Mesenchymal stem cell (in vitro differentiated cells and primary cell): ENCODE data around the gene PDHX.

Experiments used
- DNase-seq: peaks from one replicate; pipeline ENCODE4 v3.0.0-alpha.2; 2013
- H2AFZ ChIP-seq: one replicate; pipeline ENCODE4 v1.6.1; 2013; ENCODE audit warnings: low read depth, mild to moderate bottlenecking, control low read depth, inconsistent platforms, low read length, moderate library complexity
- H2AK5ac ChIP-seq: 2 replicates; pipeline ENCODE4 v1.6.1; 2013; ENCODE audit warnings: low read length, moderate library complexity, mild to moderate bottlenecking, inconsistent platforms; ENCODE audit not compliant: severe bottlenecking
- H2BK120ac ChIP-seq: one replicate; pipeline ENCODE4 v1.6.1; 2013; ENCODE audit warnings: low read depth, mild to moderate bottlenecking, inconsistent platforms, low read length, moderate library complexity
- H2BK12ac ChIP-seq, 2 experiments: one replicate each; pipeline ENCODE4 v1.6.1; 2013; ENCODE audit warnings: inconsistent platforms in 2 of 2, low read length in 2 of 2, mild to moderate bottlenecking in 2 of 2, moderate library complexity in 2 of 2, control low read depth in 1 of 2
- H2BK15ac ChIP-seq: one replicate; pipeline ENCODE4 v1.6.1; 2013; ENCODE audit warnings: mild to moderate bottlenecking, low read depth, inconsistent platforms; ENCODE audit not compliant: poor library complexity, severe bottlenecking
- H2BK5ac ChIP-seq: 2 replicates; pipeline ENCODE4 v1.6.1; 2013; ENCODE audit warnings: low read depth, mild to moderate bottlenecking, low read length, control low read depth, inconsistent platforms; ENCODE audit not compliant: poor library complexity, severe bottlenecking
- H3K14ac ChIP-seq, 2 experiments: one replicate each; pipeline ENCODE4 v1.6.1; 2013; ENCODE audit warnings: inconsistent platforms in 2 of 2, low read length in 2 of 2, control low read depth in 1 of 2, mild to moderate bottlenecking in 1 of 2, moderate library complexity in 1 of 2
- H3K18ac ChIP-seq, 2 experiments: one replicate each; pipeline ENCODE4 v1.6.1; 2013; ENCODE audit warnings: inconsistent platforms in 2 of 2, low read length in 2 of 2, control low read depth in 1 of 2, low read depth in 1 of 2, mild to moderate bottlenecking in 1 of 2
- H3K23ac ChIP-seq, 2 experiments: one replicate each; pipeline ENCODE4 v1.6.1; 2013; ENCODE audit warnings: inconsistent platforms in 2 of 2, low read length in 2 of 2, mild to moderate bottlenecking in 2 of 2, moderate library complexity in 2 of 2, control low read depth in 1 of 2
- H3K27ac ChIP-seq: 2 replicates; pipeline ENCODE4 v1.5.1; 2013; ENCODE audit warnings: mild to moderate bottlenecking, moderate library complexity, low read length, control low read depth, inconsistent platforms; ENCODE audit not compliant: poor library complexity, severe bottlenecking
- H3K27me3 ChIP-seq, 2 experiments: 2 replicates each; pipeline versions ENCODE4 v1.6.1 to v1.7.0; 2013; ENCODE audit warnings: low read length in 2 of 2, mild to moderate bottlenecking in 2 of 2, moderate library complexity in 2 of 2, control low read depth in 1 of 2, inconsistent platforms in 1 of 2; ENCODE audit not compliant: control insufficient read depth in 1 of 2, insufficient read depth in 1 of 2
- H3K36me3 ChIP-seq, 2 experiments: 2 replicates each; pipeline versions ENCODE4 v1.6.1 to v1.7.0; 2013; ENCODE audit warnings: low read length in 2 of 2, control low read depth in 1 of 2, inconsistent platforms in 1 of 2, low read depth in 1 of 2, mild to moderate bottlenecking in 1 of 2; ENCODE audit not compliant: insufficient read depth in 2 of 2, control insufficient read depth in 1 of 2
- H3K4ac ChIP-seq, 2 experiments: one replicate each; pipeline ENCODE4 v1.6.1; 2013; ENCODE audit warnings: inconsistent platforms in 2 of 2, low read length in 2 of 2, mild to moderate bottlenecking in 2 of 2, moderate library complexity in 2 of 2, control low read depth in 1 of 2, low read depth in 1 of 2
- H3K4me1 ChIP-seq: 2 replicates; pipeline ENCODE4 v1.6.1; 2013; ENCODE audit warnings: low read depth, low read length, control low read depth; ENCODE audit not compliant: control insufficient read depth, insufficient read depth
- H3K4me2 ChIP-seq: 2 replicates; pipeline ENCODE4 v1.6.1; 2013; ENCODE audit warnings: low read length, mild to moderate bottlenecking, inconsistent platforms; ENCODE audit not compliant: poor library complexity, severe bottlenecking
- H3K4me3 ChIP-seq, 2 experiments: 2 replicates each; pipeline versions ENCODE4 v1.5.1 to v1.7.0; 2013; ENCODE audit warnings: low read length in 2 of 2, mild to moderate bottlenecking in 2 of 2, control low read depth in 1 of 2, low read depth in 1 of 2; ENCODE audit not compliant: insufficient read depth in 1 of 2
- H3K79me1 ChIP-seq: replicated peaks from 2 replicates; pipeline ENCODE4 v1.6.1; 2013; ENCODE audit warnings: mild to moderate bottlenecking, control low read depth, low read length, inconsistent platforms; ENCODE audit not compliant: poor library complexity, severe bottlenecking
- H3K9ac ChIP-seq: 2 replicates; pipeline ENCODE4 v1.7.0; 2013; ENCODE audit warnings: mild to moderate bottlenecking, low read length, moderate library complexity
- H3K9me3 ChIP-seq: 2 replicates; pipeline ENCODE4 v1.7.0; 2013; ENCODE audit warnings: mild to moderate bottlenecking, low read length; ENCODE audit not compliant: control insufficient read depth
- H4K8ac ChIP-seq: one replicate; pipeline ENCODE4 v1.6.1; 2013; ENCODE audit warnings: inconsistent platforms, mild to moderate bottlenecking, low read length, moderate library complexity
- H4K91ac ChIP-seq: one replicate; pipeline ENCODE4 v1.6.1; 2013; ENCODE audit warnings: mild to moderate bottlenecking, low read length, inconsistent platforms
- WGBS: methylation state at CpG from one replicate; pipeline ENCODE4 v1.1.7; 2013; ENCODE audit warnings: mixed read lengths; 5-methylcytosine and 5-hydroxymethylcytosine counted together

The PDHX gene

DNA sequence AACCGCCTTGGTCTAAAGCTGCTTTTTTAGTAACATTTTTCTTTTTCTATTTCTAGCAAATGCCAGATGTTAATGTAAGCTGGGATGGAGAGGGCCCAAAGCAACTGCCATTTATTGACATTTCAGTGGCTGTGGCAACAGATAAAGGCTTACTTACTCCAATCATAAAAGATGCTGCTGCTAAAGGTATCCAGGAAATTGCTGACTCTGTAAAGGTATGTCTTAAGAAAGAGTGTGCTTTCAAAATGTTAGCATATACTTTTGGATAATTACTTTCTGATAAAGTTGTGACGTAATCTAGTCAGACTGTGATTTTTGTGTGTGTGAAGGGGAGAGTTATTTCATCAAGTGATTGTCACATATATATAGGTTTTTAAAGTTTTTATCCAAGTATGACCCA lies 68.1 kb downstream of the PDHX start:
- H2AFZ ChIP-seq, result no peak overlapping the region
- peaks cover 2% of the 10 kb centered on the region for H3K4me1 ChIP-seq
- H2BK15ac ChIP-seq, result no peak overlapping the region
- no peaks in the 10 kb centered on the region for H3K27me3 ChIP-seq
- 100% methylated on average over 1 of the region's 2 CpGs for whole genome bisulfite sequencing
- no peak overlapping the region for H2BK5ac ChIP-seq
- H3K9me3 ChIP-seq, result no peaks in the 10 kb centered on the region
- H3K14ac ChIP-seq, result no peak overlapping the region
- H3K4me2 ChIP-seq, result no peak overlapping the region
- no peak overlapping the region for H3K9ac ChIP-seq
- no peak overlapping the region for H4K8ac ChIP-seq
- H3K4me3 ChIP-seq, result no peak overlapping the region
- peaks cover 4% of the 10 kb centered on the region for H3K79me1 ChIP-seq
- H3K36me3 ChIP-seq, result peaks cover 6 to 44% of the 10 kb centered on the region in 2 experiments
- no peak overlapping the region for H3K27ac ChIP-seq
- no peak overlapping the region for H2BK12ac ChIP-seq
- H3K4ac ChIP-seq, result no peak overlapping the region
- DNase-seq, result no peak
- no peak overlapping the region for H3K18ac ChIP-seq
- no peak overlapping the region for H2BK120ac ChIP-seq
- H3K23ac ChIP-seq, result no peak overlapping the region
- H2AK5ac ChIP-seq, result no peak overlapping the region
- no peak overlapping the region for H4K91ac ChIP-seq

DNA sequence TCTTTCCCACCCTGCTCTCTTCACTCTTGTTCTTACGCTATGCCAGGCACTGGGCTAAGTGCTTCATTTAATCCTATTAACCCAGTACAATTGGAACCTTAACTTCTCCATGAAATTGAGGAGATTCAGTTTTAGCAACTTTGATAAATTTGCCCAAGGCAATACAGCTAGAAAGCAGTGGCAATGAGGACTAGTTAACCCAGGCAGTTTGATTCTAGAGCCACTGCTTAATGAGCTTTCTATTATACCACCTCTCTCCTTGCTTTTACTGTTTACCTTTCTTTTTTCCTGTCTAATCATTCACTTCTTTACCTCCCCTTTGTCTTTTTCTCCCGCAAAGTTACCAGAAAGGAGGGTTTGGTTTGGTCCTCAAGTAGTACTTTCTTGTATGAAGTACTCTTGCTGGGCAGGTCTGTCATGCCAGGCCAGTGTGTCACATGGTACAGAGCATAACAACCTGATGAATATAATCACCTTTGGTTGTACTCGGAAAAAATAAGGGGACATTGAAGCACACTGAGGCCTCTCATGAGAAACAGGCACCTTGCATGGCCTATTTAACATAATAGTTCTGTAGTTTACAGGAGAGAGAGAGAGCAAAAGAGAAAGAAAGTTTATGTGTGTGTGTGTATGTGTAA lies 70.6 kb downstream of the PDHX start:
- no peaks in the 10 kb centered on the region for H3K9me3 ChIP-seq

DNA sequence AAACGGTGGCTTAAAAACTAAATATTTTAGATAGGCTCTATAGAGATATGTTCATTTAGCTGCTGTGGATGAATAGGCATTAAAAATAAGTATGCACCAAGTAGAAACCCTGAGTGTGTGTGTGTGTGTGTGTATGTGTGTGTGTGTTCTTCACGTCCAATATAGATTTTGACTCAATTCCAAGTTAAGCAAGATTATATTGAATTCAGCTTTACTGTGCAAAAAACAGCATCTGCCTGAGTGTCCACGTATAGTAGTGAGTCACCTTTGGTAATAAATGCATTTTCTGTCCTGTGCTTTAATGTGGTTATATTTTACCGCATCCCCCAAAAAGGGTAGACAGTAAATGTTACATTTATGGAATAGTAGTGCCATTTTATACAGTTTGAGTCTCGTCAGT lies 71.2 kb downstream of the PDHX start:
- H3K9ac ChIP-seq, result no peak overlapping the region
- no peak overlapping the region for H4K91ac ChIP-seq
- WGBS, result 55% methylated on average over 4 of the region's 5 CpGs
- DNase-seq, result peak; percentile 47
- no peak overlapping the region for H2BK15ac ChIP-seq
- H3K23ac ChIP-seq, result no peak overlapping the region
- H3K4me3 ChIP-seq, result no peak overlapping the region
- no peak overlapping the region for H2BK120ac ChIP-seq
- H3K9me3 ChIP-seq, result no peaks in the 10 kb centered on the region
- H4K8ac ChIP-seq, result no peak overlapping the region
- H3K4me2 ChIP-seq, result no peak overlapping the region
- no peak overlapping the region for H3K4ac ChIP-seq
- no peak overlapping the region for H3K18ac ChIP-seq
- H3K79me1 ChIP-seq, result peaks cover 2% of the 10 kb centered on the region
- H3K27ac ChIP-seq, result peak overlapping the region; percentile 45
- no peak overlapping the region for H2BK12ac ChIP-seq
- no peak overlapping the region for H2BK5ac ChIP-seq
- no peak overlapping the region for H2AK5ac ChIP-seq
- peaks cover 2% of the 10 kb centered on the region for H3K4me1 ChIP-seq
- peaks cover 3 to 58% of the 10 kb centered on the region in 2 experiments for H3K36me3 ChIP-seq
- no peak overlapping the region for H2AFZ ChIP-seq
- no peaks in the 10 kb centered on the region for H3K27me3 ChIP-seq
- no peak overlapping the region for H3K14ac ChIP-seq

More for the DNA sequence above, 70.6 kb downstream of the PDHX start:
- Histone ChIP-seq H3K18ac (peak overlapping the region; percentile 33 to 90), H2BK12ac (peak overlapping the region in 1 of 2 experiments; percentile 72), H2AFZ (no peak overlapping the region), H3K4me3 (no peak overlapping the region), H3K4ac (peak overlapping the region in 1 of 2 experiments; percentile 51), H3K4me1 (peaks cover 2% of the 10 kb centered on the region), H2BK5ac (no peak overlapping the region), H2BK120ac (no peak overlapping the region), H3K79me1 (peaks cover 2% of the 10 kb centered on the region), H3K27ac (no peak overlapping the region), H4K91ac (peak overlapping the region; percentile 18), H3K9ac (no peak overlapping the region), H3K4me2 (peak overlapping the region; percentile 7), H3K23ac (no peak overlapping the region), H3K27me3 (no peaks in the 10 kb centered on the region), H3K36me3 (peaks cover 3 to 52% of the 10 kb centered on the region in 2 experiments), H4K8ac (peak overlapping the region; percentile 2), H2BK15ac (no peak overlapping the region), H2AK5ac (no peak overlapping the region), H3K14ac (no peak overlapping the region)
- 97% methylated on average over 2 of the region's 3 CpGs for WGBS
- no peak for DNase-seq

DNA sequence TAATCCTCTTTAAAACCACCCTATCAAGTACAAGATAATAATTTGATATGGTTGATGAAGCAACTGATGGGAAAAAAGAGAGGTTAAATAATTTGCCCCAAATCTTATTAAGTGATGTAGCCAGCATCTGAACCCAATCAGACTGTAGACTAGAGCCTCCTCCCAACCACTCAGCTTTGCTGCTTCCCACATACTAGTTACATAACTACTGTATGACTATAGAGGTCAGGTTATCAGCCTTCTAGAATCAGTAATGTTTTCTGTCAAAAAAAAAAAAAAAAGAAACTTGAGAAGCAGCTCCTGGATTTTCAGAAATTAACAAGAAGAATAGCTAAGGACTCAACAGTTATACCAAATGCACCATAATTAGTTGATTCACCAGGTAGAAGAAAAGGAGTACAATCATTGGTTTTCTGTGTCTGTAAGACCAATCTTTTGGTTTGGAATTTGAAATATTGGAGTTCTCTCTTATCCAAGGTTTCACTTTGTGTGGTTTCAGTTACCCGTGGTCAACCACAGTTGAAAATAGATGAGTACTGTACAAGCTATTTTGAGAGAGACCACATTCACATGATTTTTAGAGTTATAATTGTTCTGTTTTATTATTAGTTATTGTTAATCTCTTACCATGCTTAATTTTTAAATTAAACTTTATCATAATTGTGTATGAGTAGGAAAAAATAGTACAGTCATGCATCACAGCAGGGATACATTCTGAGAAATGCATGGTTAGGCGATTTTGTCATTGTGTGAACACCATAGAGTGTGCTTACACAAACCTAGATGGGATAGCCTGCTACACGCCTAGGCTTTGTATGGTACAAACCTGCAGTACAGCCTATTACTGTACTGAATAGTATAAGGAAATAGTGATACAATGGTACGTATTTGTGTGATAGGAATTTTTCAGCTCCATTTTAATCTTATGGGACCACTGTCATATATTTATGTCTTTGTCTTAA lies 72.2 kb downstream of the PDHX start:
- no peak overlapping the region for H2BK15ac ChIP-seq
- no peak overlapping the region for H3K14ac ChIP-seq
- H3K9ac ChIP-seq, result no peak overlapping the region
- no peak overlapping the region for H2AFZ ChIP-seq
- no peak overlapping the region for H4K8ac ChIP-seq
- peak overlapping the region in 1 of 2 experiments; percentile 73 for H3K18ac ChIP-seq
- peak overlapping the region; percentile 74 for H3K27ac ChIP-seq
- H2BK120ac ChIP-seq, result no peak overlapping the region
- H4K91ac ChIP-seq, result no peak overlapping the region
- no peak overlapping the region for H2BK5ac ChIP-seq
- no peak overlapping the region for H3K23ac ChIP-seq
- H3K36me3 ChIP-seq, result peaks cover 3 to 67% of the 10 kb centered on the region in 2 experiments
- no peak overlapping the region for H3K4me2 ChIP-seq
- peaks cover 2% of the 10 kb centered on the region for H3K4me1 ChIP-seq
- peaks cover 2% of the 10 kb centered on the region for H3K79me1 ChIP-seq
- H3K4ac ChIP-seq, result no peak overlapping the region
- H2AK5ac ChIP-seq, result peak overlapping the region; percentile 13
- H3K4me3 ChIP-seq, result no peak overlapping the region
- no peaks in the 10 kb centered on the region for H3K9me3 ChIP-seq
- H2BK12ac ChIP-seq, result no peak overlapping the region
- WGBS, result 94% methylated on average over 3 of the region's 4 CpGs
- peak; percentile 67 for DNase-seq
- no peaks in the 10 kb centered on the region for H3K27me3 ChIP-seq
